Parathyroid adenoma (tissue), 2 donors: ENCODE data around the gene WNK2.

Experiments
- H2AFZ ChIP-seq: fragments of 300-600 bp; sonication (generic); one replicate; pipeline ENCODE4 v1.7.0; 2017; ENCODE audit warnings: antibody characterized with exemption, mild to moderate bottlenecking
- H3K27ac ChIP-seq: fragments of 300-600 bp; sonication (generic); one replicate; pipeline ENCODE4 v1.7.0; 2017
- H3K27me3 ChIP-seq: fragments of 300-600 bp; sonication (generic); one replicate; pipeline ENCODE4 v1.7.0; 2017; ENCODE audit warnings: low read length; ENCODE audit not compliant: control insufficient read depth, insufficient read depth
- H3K36me3 ChIP-seq: fragments of 300-600 bp; sonication (generic); one replicate; pipeline ENCODE4 v1.7.0; 2017; ENCODE audit warnings: low read length; ENCODE audit not compliant: control insufficient read depth, insufficient read depth
- H3K4me1 ChIP-seq: fragments of 300-600 bp; sonication (generic); one replicate; pipeline ENCODE4 v1.7.0; 2017; ENCODE audit warnings: control low read depth
- H3K4me2 ChIP-seq: fragments of 300-600 bp; sonication (generic); one replicate; pipeline ENCODE4 v1.7.0; 2017; ENCODE audit warnings: low read length
- H3K4me3 ChIP-seq: fragments of 300-600 bp; sonication (generic); one replicate; pipeline ENCODE4 v1.7.0; 2017; ENCODE audit warnings: low read depth, low read length
- H3K79me2 ChIP-seq: fragments of 300-600 bp; sonication (generic); one replicate; pipeline ENCODE4 v1.7.0; 2017; ENCODE audit warnings: control low read depth
- H3K9ac ChIP-seq: fragments of 300-600 bp; sonication (generic); one replicate; pipeline ENCODE4 v1.7.0; 2017; ENCODE audit warnings: mild to moderate bottlenecking
- H3K9me3 ChIP-seq: fragments of 300-600 bp; sonication (generic); one replicate; pipeline ENCODE4 v1.7.0; 2017; ENCODE audit warnings: low read length; ENCODE audit not compliant: control insufficient read depth
- CTCF ChIP-seq: fragments of 300-600 bp; sonication (generic); IDR thresholded peaks from one replicate; pipeline ENCODE4 v1.7.0; 2017; ENCODE audit warnings: antibody characterized with exemption, mild to moderate bottlenecking
- donor health status: primary hyperparathyroidism.

Gene WNK2

DNA sequence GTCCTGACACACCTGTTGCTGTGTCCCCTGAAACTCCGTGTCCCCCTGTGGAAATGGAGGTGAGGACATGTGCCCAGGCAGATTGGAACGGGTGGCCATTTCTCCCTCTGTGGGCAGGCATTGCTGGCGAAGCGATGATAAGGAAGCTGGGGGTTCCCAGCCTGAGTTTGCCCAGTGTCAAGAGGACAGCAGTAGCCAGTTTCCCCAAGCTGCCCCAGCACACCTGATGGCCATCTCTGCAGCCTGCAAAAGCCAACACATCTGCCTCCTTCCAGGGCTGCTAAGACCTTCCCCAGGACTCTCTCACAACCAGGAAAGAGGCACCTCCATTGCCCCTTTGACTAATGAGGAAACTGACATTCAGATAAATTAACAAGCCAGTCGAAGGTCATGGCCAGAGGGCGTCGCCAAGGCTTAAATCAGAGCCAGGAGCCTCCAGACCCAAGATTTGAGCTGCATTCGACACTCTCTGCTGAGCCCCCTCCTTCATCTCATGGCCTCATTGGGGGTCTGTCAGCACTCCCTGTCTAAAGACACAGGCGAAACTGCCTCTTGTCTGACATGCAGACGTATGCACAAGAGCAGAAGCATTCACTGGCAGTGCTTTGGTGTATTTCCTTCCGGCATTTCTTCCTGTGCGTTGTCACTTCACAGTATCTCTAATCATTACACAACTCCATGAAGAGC is 10.4 kb upstream of the WNK2 start:
- no peaks in the 10 kb centered on the region for H3K36me3 ChIP-seq
- H3K79me2 ChIP-seq: no peaks in the 10 kb centered on the region
- TF ChIP-seq CTCF: no peak
- H3K9ac ChIP-seq: no peak overlapping the region
- no peak overlapping the region for H3K4me2 ChIP-seq
- H3K27ac ChIP-seq: no peak overlapping the region
- H3K9me3 ChIP-seq: no peaks in the 10 kb centered on the region
- H3K4me3 ChIP-seq: no peak overlapping the region
- no peak overlapping the region for H2AFZ ChIP-seq
- H3K27me3 ChIP-seq: no peaks in the 10 kb centered on the region
- H3K4me1 ChIP-seq: no peaks in the 10 kb centered on the region

GRCh38 chr9:93174976-93175375 is 9.0 kb upstream of the WNK2 start:
- Histone ChIP-seq H3K4me2 (no peak overlapping the region), H3K36me3 (no peaks in the 10 kb centered on the region), H2AFZ (no peak overlapping the region), H3K4me1 (no peaks in the 10 kb centered on the region), H3K4me3 (no peak overlapping the region), H3K27me3 (no peaks in the 10 kb centered on the region), H3K9me3 (no peaks in the 10 kb centered on the region), H3K79me2 (no peaks in the 10 kb centered on the region), H3K27ac (no peak overlapping the region), H3K9ac (no peak overlapping the region)
- no peak for TF ChIP-seq CTCF

DNA sequence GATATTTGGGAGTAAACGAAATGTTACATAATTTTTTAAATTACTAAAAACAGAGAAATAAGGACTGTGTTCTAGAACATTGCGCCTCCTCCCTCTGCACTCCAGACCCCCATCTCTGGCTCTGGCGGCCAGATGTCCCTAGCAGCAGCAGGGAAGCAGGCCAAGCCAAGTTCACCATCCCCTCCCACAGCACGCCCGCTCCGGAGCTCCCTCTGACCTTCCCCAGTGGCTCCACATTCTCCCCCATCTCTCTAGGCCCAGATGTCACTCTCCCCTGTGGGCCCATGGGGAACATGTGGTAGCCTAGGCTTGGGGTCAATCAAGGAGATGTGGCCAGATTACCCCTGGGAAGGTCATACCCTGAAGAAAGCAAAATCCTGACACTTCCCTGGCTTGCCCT is 6.3 kb upstream of the WNK2 start:
- no peak for TF ChIP-seq CTCF
- no peaks in the 10 kb centered on the region for H3K4me1 ChIP-seq
- H3K4me3 ChIP-seq: no peak overlapping the region
- no peak overlapping the region for H3K9ac ChIP-seq
- H3K9me3 ChIP-seq: no peaks in the 10 kb centered on the region
- no peaks in the 10 kb centered on the region for H3K27me3 ChIP-seq
- H3K27ac ChIP-seq: no peak overlapping the region
- no peak overlapping the region for H2AFZ ChIP-seq
- no peaks in the 10 kb centered on the region for H3K79me2 ChIP-seq
- no peak overlapping the region for H3K4me2 ChIP-seq
- H3K36me3 ChIP-seq: no peaks in the 10 kb centered on the region

DNA sequence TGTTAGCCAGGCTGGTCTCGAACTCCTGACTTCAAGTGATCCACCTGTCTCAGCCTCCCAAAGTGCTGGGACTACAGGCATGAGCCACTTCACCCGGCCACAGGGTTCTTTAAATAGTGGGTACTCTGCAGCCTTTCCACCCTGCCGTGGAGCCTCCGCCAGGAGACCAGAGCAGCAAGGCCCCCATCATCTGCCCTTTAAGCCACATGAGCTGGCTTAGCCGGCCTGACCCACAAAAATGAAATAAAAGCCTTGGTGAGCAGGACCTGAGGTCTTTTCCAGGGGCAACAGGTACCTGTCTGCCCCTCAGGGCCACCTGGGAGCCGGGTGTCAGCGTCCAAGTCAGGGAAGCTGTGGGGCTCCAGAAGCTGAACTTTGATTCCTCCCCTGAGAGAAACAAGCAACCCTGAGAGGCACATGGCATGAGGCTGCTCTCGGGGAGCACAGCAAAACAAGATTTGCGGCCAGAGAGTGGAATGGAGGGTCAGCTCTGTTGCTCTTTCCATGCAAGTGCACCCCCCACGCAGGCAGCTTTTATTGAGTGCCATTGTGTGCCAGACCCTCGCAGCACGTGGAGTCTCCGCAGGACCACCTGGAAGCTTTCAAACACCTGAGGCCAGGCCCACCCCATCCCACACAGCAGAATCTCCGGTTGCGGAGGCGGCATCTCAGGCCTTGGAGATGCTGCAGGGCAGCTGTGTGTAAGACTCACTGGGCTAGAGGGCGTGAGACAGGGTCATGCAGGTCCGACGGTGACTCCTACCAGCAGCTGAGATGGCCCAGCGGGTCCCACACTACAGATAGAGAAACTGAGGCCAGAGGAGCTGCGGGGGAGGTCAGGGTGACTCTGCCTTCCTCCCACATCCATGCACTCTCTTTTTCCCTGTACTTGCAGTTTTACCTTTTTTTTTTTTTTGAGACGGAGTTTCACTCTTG is 4.8 kb upstream of the WNK2 start:
- Histone ChIP-seq H2AFZ (no peak overlapping the region), H3K27me3 (no peaks in the 10 kb centered on the region), H3K36me3 (no peaks in the 10 kb centered on the region), H3K79me2 (no peaks in the 10 kb centered on the region), H3K27ac (no peak overlapping the region), H3K4me2 (no peak overlapping the region), H3K9ac (no peak overlapping the region), H3K9me3 (no peaks in the 10 kb centered on the region), H3K4me3 (no peak overlapping the region), H3K4me1 (no peaks in the 10 kb centered on the region)
- no peak for TF ChIP-seq CTCF
